Endothelial cell of umbilical vein (primary cell): ENCODE data around the gene RPS23. TPM values are rescaled to one million over a fixed set of nuclear protein-coding genes. Genes with fewer than 3 reads are reported as not detected.

Experiments
- BruUV-seq: library from RNA; stranded (reverse); fragments of 400-500 nt; replicated peaks from 2 replicates; lab custom pipeline; 2021; lab: Mats Ljungman, UMichigan
- CTCF ChIA-PET: fragments of 300-600, 350-600 bp; sonication (Branson Sonifier 250); formaldehyde crosslinking; loops from one replicate; lab custom pipeline; 2021; ENCODE audit warnings: antibody characterized with exemption, inconsistent platforms; lab: Charles Lee
- POLR2A ChIA-PET: fragments of 300-600, 350-600 bp; sonication (Branson Sonifier 250); formaldehyde crosslinking; loops from one replicate; lab custom pipeline; 2021; ENCODE audit warnings: antibody characterized with exemption, inconsistent platforms; lab: Charles Lee
- DNase-seq: peaks from one replicate; pipeline ENCODE4 v3.0.0-alpha.2; 2011; ENCODE audit warnings: low read depth, low spot score
- FAIRE-seq: peaks from 2 replicates; lab custom pipeline; 2011; peaks lifted over from hg19 to GRCh38; lab: Jason Lieb, UNC
- H2AFZ ChIP-seq: 2 replicates; pipeline ENCODE4 v1.6.0; 2012; ENCODE audit warnings: low read depth, low read length, control low read depth, inconsistent platforms
- H3K27ac ChIP-seq: 2 replicates; pipeline ENCODE4 v1.5.1; 2011; ENCODE audit warnings: low read depth, mild to moderate bottlenecking, control low read depth, low read length, moderate library complexity; ENCODE audit not compliant: insufficient read depth
- H3K27me3 ChIP-seq, 2 experiments: 2 replicates each; pipeline versions ENCODE4 v1.6.0 to v1.6.1; 2011; ENCODE audit warnings: low read length in 2 of 2, mixed read lengths in 1 of 2; ENCODE audit not compliant: control insufficient read depth in 2 of 2, insufficient read depth in 2 of 2
- H3K36me3 ChIP-seq, 2 experiments: 2 replicates in 1 of 2; 3 replicates in 1 of 2; pipeline ENCODE4 v1.5.1; 2011; ENCODE audit warnings: low read length in 2 of 2, mild to moderate bottlenecking in 1 of 2, moderate library complexity in 1 of 2; ENCODE audit not compliant: control insufficient read depth in 2 of 2, insufficient read depth in 2 of 2; ENCODE audit errors: extremely low read depth in 1 of 2
- H3K4me1 ChIP-seq: 3 replicates; pipeline ENCODE4 v1.5.1; 2011; ENCODE audit warnings: mild to moderate bottlenecking, low read length; ENCODE audit not compliant: control insufficient read depth, insufficient read depth; ENCODE audit errors: extremely low read depth
- H3K4me2 ChIP-seq: 2 replicates; pipeline ENCODE4 v1.6.1; 2011; ENCODE audit warnings: low read length, control low read depth, mixed read lengths; ENCODE audit not compliant: insufficient read depth
- H3K4me3 ChIP-seq, 3 experiments: fragments of 200-600 bp in 1 of 3; sonication (generic), shearing (Covaris generic) in 1 of 3; replicated peaks in 1 of 3; 2 replicates each; pipeline ENCODE4 v1.5.1; 2011 to 2016; ENCODE audit warnings: control low read depth in 3 of 3, low read length in 3 of 3, mild to moderate bottlenecking in 2 of 3, inconsistent platforms in 1 of 3, low read depth in 1 of 3, moderate library complexity in 1 of 3; ENCODE audit not compliant: insufficient read depth in 1 of 3
- H3K79me2 ChIP-seq: 2 replicates; pipeline ENCODE4 v1.6.0; 2012; ENCODE audit warnings: low read length, inconsistent platforms; ENCODE audit not compliant: control insufficient read depth, insufficient read depth
- H3K9ac ChIP-seq: replicated peaks from 2 replicates; pipeline ENCODE3; 2011; ENCODE audit warnings: low read length, control low read depth; ENCODE audit not compliant: insufficient read depth; ENCODE audit errors: extremely low read depth
- H3K9me1 ChIP-seq: replicated peaks from 3 replicates; pipeline ENCODE4 v1.6.0; 2011; ENCODE audit warnings: mild to moderate bottlenecking, low read length; ENCODE audit not compliant: control insufficient read depth, insufficient read depth; ENCODE audit errors: extremely low read depth
- H3K9me3 ChIP-seq: replicated peaks from 2 replicates; pipeline ENCODE4 v1.5.1; 2012; ENCODE audit warnings: low read length, inconsistent platforms; ENCODE audit not compliant: control insufficient read depth, insufficient read depth
- H4K20me1 ChIP-seq: replicated peaks from 2 replicates; pipeline ENCODE3; 2011; ENCODE audit warnings: mild to moderate bottlenecking, low read length; ENCODE audit not compliant: control insufficient read depth, insufficient read depth; ENCODE audit errors: extremely low read depth
- CTCF ChIP-seq, 2 donors: IDR thresholded peaks; 1 replicate in 1 of 2; 2 replicates in 1 of 2; pipeline ENCODE4 v1.5.1; 2011; ENCODE audit warnings: low read length in 2 of 2, mild to moderate bottlenecking in 2 of 2, moderate library complexity in 2 of 2, control low read depth in 1 of 2, inconsistent platforms in 1 of 2, low read depth in 1 of 2; ENCODE audit not compliant: insufficient read depth in 1 of 2; ENCODE audit errors: extremely low read depth in 1 of 2
- EZH2 ChIP-seq: IDR thresholded peaks from 2 replicates; pipeline ENCODE4 v1.6.1; 2012; ENCODE audit warnings: borderline replicate concordance, low read depth, mild to moderate bottlenecking, moderate library complexity, low read length, inconsistent platforms; ENCODE audit not compliant: severe bottlenecking
- FOS ChIP-seq: IDR thresholded peaks from 2 replicates; pipeline ENCODE4 v1.6.1; 2011; ENCODE audit warnings: mild to moderate bottlenecking, low read length, moderate library complexity, borderline replicate concordance; ENCODE audit not compliant: insufficient read depth
- GATA2 ChIP-seq: IDR thresholded peaks from 2 replicates; pipeline ENCODE4 v1.7.0; 2011; ENCODE audit warnings: low read depth, mild to moderate bottlenecking, moderate library complexity, mixed read lengths, low read length; ENCODE audit not compliant: insufficient read length, insufficient read depth
- JUN ChIP-seq: IDR thresholded peaks from 2 replicates; pipeline ENCODE4 v1.6.1; 2011; ENCODE audit warnings: borderline replicate concordance, low read depth; ENCODE audit not compliant: insufficient read length, insufficient read depth
- MYC ChIP-seq: IDR thresholded peaks from one replicate; pipeline ENCODE4 v1.6.1; 2011; ENCODE audit warnings: mild to moderate bottlenecking, low read depth, low read length
- POLR2A ChIP-seq: IDR thresholded peaks from 2 replicates; pipeline ENCODE4 v1.6.1; 2012; ENCODE audit warnings: low read depth, mild to moderate bottlenecking, control low read depth, low read length
- POLR2AphosphoS5 ChIP-seq: IDR thresholded peaks from 2 replicates; pipeline ENCODE4 v1.6.1; 2012; ENCODE audit warnings: low read depth, mild to moderate bottlenecking, control low read depth, low read length, moderate library complexity; ENCODE audit not compliant: insufficient read depth
- dilution Hi-C: fragments of 300-500 bp; cut with MboI; formaldehyde crosslinking; loops from one replicate; pipeline ENCODE4 v1.15.0; 2019; ENCODE audit warnings: low sequenced_read_pairs; ENCODE audit not compliant: extremely low pct_ligation_motif_present
- intact Hi-C: fragments of 100-400 bp; cut with micrococcal nuclease; formaldehyde crosslinking; loops from one replicate; pipeline ENCODE4 v1.10.0; 2022
- polyA plus RNA-seq, 4 experiments: library from polyadenylated mRNA; depleted of rRNA in 3 of 4; stranded (reverse) in 3 of 4; unstranded in 1 of 4; fragments of >200 nt; gene quantifications; 2 replicates each; pipeline versions ENCODE4 v1.2.1 to v1.2.3, GENCODE V29; 2011 to 2012; ENCODE audit warnings: missing spikeins in 1 of 4
- total RNA-seq: library from RNA; stranded (reverse); gene quantifications from 2 replicates; pipeline ENCODE4 v1.2.3, GENCODE V29; 2021
- TF ChIP-seq, protein P1 (sequence below): IDR thresholded peaks from 2 replicates; pipeline ENCODE4 v1.6.1; 2011; ENCODE audit not compliant: insufficient read depth, insufficient read length

Gene RPS23
- total and polyA plus RNA-seq, 2 donors (not counting 3 experiments of a cell fraction or from before 2014, with no cell fraction given), result 2,037 to 3,265 TPM

DNA sequence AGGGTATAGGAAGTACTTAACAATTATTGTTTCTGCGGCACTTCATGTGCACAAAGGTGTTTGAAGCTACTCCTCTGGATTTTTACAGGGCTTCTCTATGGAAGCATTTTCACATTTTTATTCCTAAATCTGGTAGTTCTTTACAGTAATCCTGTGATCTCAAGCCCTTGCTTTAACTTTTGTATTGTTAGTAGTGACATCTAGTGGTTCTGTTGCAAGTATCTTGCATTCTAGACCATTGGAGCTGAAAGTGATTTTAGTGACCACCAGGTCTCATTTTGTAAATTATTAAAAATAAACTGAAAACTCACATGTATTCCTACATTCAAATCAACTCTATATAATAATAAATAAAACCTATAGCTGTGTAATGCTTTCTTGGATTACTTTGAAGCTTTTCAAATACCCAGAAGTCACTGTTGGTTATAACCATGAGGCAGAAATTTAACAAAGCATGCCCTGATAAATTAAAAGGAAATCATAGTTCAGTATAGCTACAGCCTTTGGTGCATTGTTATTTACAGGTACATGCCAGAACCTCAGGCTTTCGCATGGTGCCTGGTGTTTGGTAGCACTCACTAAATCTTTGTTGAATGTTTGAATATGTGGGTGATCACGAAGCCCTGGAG lies 18.9 kb downstream of the RPS23 start:
- Histone ChIP-seq H3K4me2 (no peak overlapping the region), H3K27me3 (no peaks in the 10 kb centered on the region), H3K9me3 (no peaks in the 10 kb centered on the region), H3K9me1 (no peaks in the 10 kb centered on the region), H3K27ac (no peak overlapping the region), H2AFZ (no peak overlapping the region), H3K4me1 (no peaks in the 10 kb centered on the region), H3K9ac (no peak overlapping the region), H3K36me3 (no peaks in the 10 kb centered on the region), H3K4me3 (no peak overlapping the region), H3K79me2 (no peaks in the 10 kb centered on the region), H4K20me1 (no peaks in the 10 kb centered on the region)
- dilution Hi-C loops (no loop called here), intact Hi-C loops (loop anchor here (2.0 kb wide), 1 partner anchor 84 kb away; no protein-coding TSS in a partner anchor)
- DNase-seq, result peak; percentile 45
- TF ChIP-seq CTCF (IDR thresholded peaks at IDR 0.05; ENCODE audit: extremely low read depth in 1 of 2, insufficient read depth in 1 of 2, low read depth in 1 of 2, low read length in 2 of 2) (peak; percentile 25 to 27), POLR2A (no peak)
- ChIA-PET CTCF (interaction anchor here (0.7 to 1.4 kb wide), 17 partner anchors 8 to 958 kb away, joined by 3 to 18 read pairs (median 3); partner anchors contain the start of gene ZCCHC9), POLR2A (no interaction called here)
- peak; percentile 56 for FAIRE-seq
- no TSS peak for BruUV-seq

- H3K79me2 ChIP-seq, result no peaks in the 10 kb centered on the region
- H3K4me3 ChIP-seq, result no peak overlapping the region
- ChIA-PET CTCF (no interaction called here), POLR2A (interaction anchor here (0.5 kb wide), 1 partner anchor 30 kb away, joined by 3 read pairs; no protein-coding TSS in a partner anchor)
- no peaks in the 10 kb centered on the region for H3K27me3 ChIP-seq
- no peak overlapping the region for H3K9ac ChIP-seq
- H3K9me1 ChIP-seq, result no peaks in the 10 kb centered on the region
- intact Hi-C loops, result loop anchor here (2.0 kb wide), 1 partner anchor 83 kb away; no protein-coding TSS in a partner anchor
- H3K36me3 ChIP-seq, result no peaks in the 10 kb centered on the region
- H3K9me3 ChIP-seq, result no peaks in the 10 kb centered on the region
- dilution Hi-C loops, result no loop called here
- FAIRE-seq (no peak), DNase-seq (no peak)
- no TSS peak for BruUV-seq
- no peak overlapping the region for H3K27ac ChIP-seq
- no peaks in the 10 kb centered on the region for H4K20me1 ChIP-seq
- no peak overlapping the region for H2AFZ ChIP-seq
- no peaks in the 10 kb centered on the region for H3K4me1 ChIP-seq
- H3K4me2 ChIP-seq, result no peak overlapping the region
- TF ChIP-seq MYC (no peak), JUN (no peak), POLR2AphosphoS5 (no peak), POLR2A (no peak), GATA2 (no peak), FOS (no peak), CTCF (IDR thresholded peaks at IDR 0.05; ENCODE audit: extremely low read depth in 1 of 2, insufficient read depth in 1 of 2, low read depth in 1 of 2, low read length in 2 of 2) (no peak), EZH2 (no peak)
- TF ChIP-seq, protein P1, sequence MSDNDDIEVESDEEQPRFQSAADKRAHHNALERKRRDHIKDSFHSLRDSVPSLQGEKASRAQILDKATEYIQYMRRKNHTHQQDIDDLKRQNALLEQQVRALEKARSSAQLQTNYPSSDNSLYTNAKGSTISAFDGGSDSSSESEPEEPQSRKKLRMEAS, result no peak
These were observed 20.4 kb downstream of the RPS23 start for GRCh38 chr5:82257729-82258128.
